H9 (cell line): ENCODE measurements around the gene FHOD3. TPM values are rescaled to one million over a fixed set of nuclear protein-coding genes. Genes with fewer than 3 reads are reported as not detected.

Experiments
- DNase-seq: peaks from one replicate; pipeline ENCODE4 v3.0.0-alpha.2; 2017
- H2AFZ ChIP-seq: one replicate; pipeline ENCODE4 v1.6.1; 2013; ENCODE audit warnings: mild to moderate bottlenecking, low read length, control low read depth, moderate library complexity
- H2AK5ac ChIP-seq: 2 replicates; pipeline ENCODE4 v1.6.1; 2013; ENCODE audit warnings: low read length, control low read depth, mixed read lengths; ENCODE audit not compliant: insufficient read length
- H2BK120ac ChIP-seq: one replicate; pipeline ENCODE4 v1.6.1; 2013; ENCODE audit warnings: low read depth, mild to moderate bottlenecking, low read length, control low read depth, inconsistent platforms; ENCODE audit not compliant: poor library complexity, severe bottlenecking
- H2BK12ac ChIP-seq: 2 replicates; pipeline ENCODE4 v1.6.1; 2013; ENCODE audit warnings: low read length, control low read depth, mixed read lengths, low read depth; ENCODE audit not compliant: insufficient read length
- H2BK15ac ChIP-seq: 2 replicates; pipeline ENCODE4 v1.6.1; 2013; ENCODE audit warnings: low read depth, low read length, control low read depth
- H2BK20ac ChIP-seq: one replicate; pipeline ENCODE4 v1.6.1; 2013; ENCODE audit warnings: low read depth, mild to moderate bottlenecking, low read length, control low read depth, inconsistent platforms; ENCODE audit not compliant: poor library complexity, severe bottlenecking
- H2BK5ac ChIP-seq: 2 replicates; pipeline ENCODE4 v1.6.1; 2013; ENCODE audit warnings: low read length, control low read depth, mixed read lengths; ENCODE audit not compliant: insufficient read length
- H3K14ac ChIP-seq: 2 replicates; pipeline ENCODE4 v1.6.1; 2013; ENCODE audit warnings: low read length, control low read depth; ENCODE audit not compliant: insufficient read depth
- H3K18ac ChIP-seq: 2 replicates; pipeline ENCODE4 v1.6.1; 2013; ENCODE audit warnings: low read depth, mild to moderate bottlenecking, mixed read lengths, low read length, control low read depth; ENCODE audit not compliant: insufficient read length
- H3K23ac ChIP-seq: 2 replicates; pipeline ENCODE4 v1.6.1; 2013; ENCODE audit warnings: low read length, control low read depth, mixed read lengths, low read depth; ENCODE audit not compliant: insufficient read length
- H3K23me2 ChIP-seq: 2 replicates; pipeline ENCODE4 v1.6.1; 2013; ENCODE audit warnings: low read depth, mild to moderate bottlenecking, mixed read lengths, low read length, control low read depth; ENCODE audit not compliant: insufficient read length, poor library complexity, severe bottlenecking
- H3K27ac ChIP-seq: 2 replicates; pipeline ENCODE4 v1.5.1; 2013; ENCODE audit warnings: low read length, control low read depth, mixed read lengths, low read depth; ENCODE audit not compliant: insufficient read length
- H3K27me3 ChIP-seq: 2 replicates; pipeline ENCODE4 v1.6.1; 2013; ENCODE audit warnings: low read length, control low read depth, inconsistent platforms; ENCODE audit not compliant: insufficient read depth
- H3K4ac ChIP-seq: 2 replicates; pipeline ENCODE4 v1.6.1; 2013; ENCODE audit warnings: low read depth, mild to moderate bottlenecking, control low read depth, inconsistent platforms, low read length, moderate library complexity
- H3K4me1 ChIP-seq: 2 replicates; pipeline ENCODE4 v1.6.1; 2013; ENCODE audit warnings: low read length, control low read depth, inconsistent platforms; ENCODE audit not compliant: insufficient read depth
- H3K4me2 ChIP-seq: 2 replicates; pipeline ENCODE4 v1.6.1; 2013; ENCODE audit warnings: low read length, control low read depth, mixed read lengths; ENCODE audit not compliant: insufficient read length, insufficient read depth
- H3K56ac ChIP-seq: 2 replicates; pipeline ENCODE4 v1.6.1; 2013; ENCODE audit warnings: low read depth, mild to moderate bottlenecking, mixed read lengths, low read length, control low read depth; ENCODE audit not compliant: insufficient read length
- H3K79me1 ChIP-seq: 2 replicates; pipeline ENCODE4 v1.6.1; 2013; ENCODE audit warnings: low read depth, mild to moderate bottlenecking, moderate library complexity, low read length, control low read depth, inconsistent platforms; ENCODE audit not compliant: insufficient read depth, poor library complexity, severe bottlenecking
- H3K79me2 ChIP-seq: 2 replicates; pipeline ENCODE4 v1.6.1; 2013; ENCODE audit warnings: low read length, control low read depth, inconsistent platforms; ENCODE audit not compliant: insufficient read depth
- H3K9ac ChIP-seq: 2 replicates; pipeline ENCODE4 v1.6.1; 2013; ENCODE audit warnings: low read length, control low read depth, mixed read lengths; ENCODE audit not compliant: insufficient read length; ENCODE audit errors: extremely low read depth
- H3K9me3 ChIP-seq: one replicate; pipeline ENCODE4 v1.6.1; 2013; ENCODE audit warnings: low read depth, low read length, inconsistent platforms; ENCODE audit not compliant: control insufficient read depth
- H3T11ph ChIP-seq: one replicate; pipeline ENCODE4 v1.6.1; 2013; ENCODE audit warnings: mild to moderate bottlenecking, low read length, control low read depth, inconsistent platforms
- H4K20me1 ChIP-seq: one replicate; pipeline ENCODE4 v1.6.1; 2013; ENCODE audit not compliant: control insufficient read depth, insufficient read length, insufficient read depth
- H4K5ac ChIP-seq: 2 replicates; pipeline ENCODE4 v1.6.1; 2013; ENCODE audit warnings: low read depth, mild to moderate bottlenecking, mixed read lengths, low read length, control low read depth; ENCODE audit not compliant: insufficient read length
- H4K8ac ChIP-seq: replicated peaks from 2 replicates; pipeline ENCODE4 v1.6.1; 2013; ENCODE audit warnings: low read length, control low read depth, mixed read lengths, low read depth; ENCODE audit not compliant: insufficient read length
- H4K91ac ChIP-seq: 2 replicates; pipeline ENCODE4 v1.6.1; 2013; ENCODE audit warnings: low read depth, mild to moderate bottlenecking, moderate library complexity, mixed read lengths, low read length, control low read depth; ENCODE audit not compliant: insufficient read length
- H3K27ac Mint-ChIP-seq, 3 experiments: 2 replicates in 2 of 3; 3 replicates in 1 of 3; pipeline ENCODE4 v1.8.0; 2020 to 2021; ENCODE audit warnings: mixed read lengths in 3 of 3, mild to moderate bottlenecking in 1 of 3, moderate library complexity in 1 of 3
- H3K27me3 Mint-ChIP-seq: 2 replicates; pipeline ENCODE4 v1.8.0; 2021; ENCODE audit warnings: low read depth, mild to moderate bottlenecking, moderate library complexity, mixed read lengths
- H3K36me3 Mint-ChIP-seq, 3 experiments: 2 replicates in 2 of 3; 3 replicates in 1 of 3; pipeline ENCODE4 v1.8.0; 2020 to 2021; ENCODE audit warnings: low read depth in 3 of 3, mixed read lengths in 3 of 3; ENCODE audit not compliant: insufficient read depth in 1 of 3
- H3K4me1 Mint-ChIP-seq, 2 experiments: 2 replicates each; pipeline ENCODE4 v1.8.0; 2020; ENCODE audit warnings: mixed read lengths in 2 of 2
- H3K4me3 Mint-ChIP-seq, 2 experiments: 2 replicates in 1 of 2; 3 replicates in 1 of 2; pipeline ENCODE4 v1.8.0; 2020 to 2021; ENCODE audit warnings: mild to moderate bottlenecking in 2 of 2, mixed read lengths in 2 of 2, moderate library complexity in 1 of 2
- H3K9me3 Mint-ChIP-seq, 2 experiments: 2 replicates in 1 of 2; 3 replicates in 1 of 2; pipeline ENCODE4 v1.8.0; 2020; ENCODE audit warnings: mild to moderate bottlenecking in 2 of 2, mixed read lengths in 2 of 2, moderate library complexity in 1 of 2
- CTCF ChIP-seq: fragments of 200-600 bp; sonication (generic); conservative IDR thresholded peaks from 3 replicates; pipeline ENCODE4 v1.8.0; 2021; ENCODE audit warnings: antibody characterized with exemption, mild to moderate bottlenecking
- WGBS: extraction: QIAGEN DNeasy Blood & Tissue Kit; methylation state at CpG from one replicate; pipeline ENCODE4 v1.1.7; 2013; ENCODE audit warnings: missing lambda C conversion rate, low lambda C conversion rate, mixed read lengths; ENCODE audit not compliant: insufficient read length; ENCODE audit errors: extremely low coverage; 5-methylcytosine and 5-hydroxymethylcytosine counted together
- total RNA-seq: library from RNA; stranded (reverse); gene quantifications from 2 replicates; pipeline ENCODE4 v1.2.1, GENCODE V29; 2021

Gene FHOD3
- total RNA-seq, 1 experiment from 2014 or later, result 8.0 TPM

GRCh38 chr18:36653870-36654269, 356.4 kb downstream of the FHOD3 start:
- Histone ChIP-seq H2AK5ac (no peak overlapping the region), H3K14ac (no peak overlapping the region; the same call in 1 of the 2 replicates), H2BK5ac (no peak overlapping the region), H3K18ac (no peak overlapping the region), H3K23me2 (no peaks in the 10 kb centered on the region), H2BK20ac (no peak overlapping the region), H3K56ac (no peak overlapping the region), H2BK12ac (no peak overlapping the region), H3K79me2 (no peaks in the 10 kb centered on the region), H4K91ac (no peak overlapping the region), H4K8ac (no peak overlapping the region), H3K4ac (no peak overlapping the region), H3K27ac (no peak overlapping the region), H3K4me1 (no peaks in the 10 kb centered on the region), H4K5ac (no peak overlapping the region), H3K23ac (no peak overlapping the region), H3K9me3 (no peaks in the 10 kb centered on the region), H3K79me1 (no peaks in the 10 kb centered on the region), H2BK15ac (no peak overlapping the region), H3K27me3 (no peaks in the 10 kb centered on the region), H3K9ac (no peak overlapping the region), H4K20me1 (no peaks in the 10 kb centered on the region), H3T11ph (no peak overlapping the region), H2AFZ (no peak overlapping the region), H2BK120ac (no peak overlapping the region), H3K4me2 (no peak overlapping the region)
- Mint-ChIP-seq H3K27ac (no peak overlapping the region), H3K9me3 (no peaks in the 10 kb centered on the region; a peak in 1 of 5 replicates), H3K27me3 (peaks cover 5% of the 10 kb centered on the region; the same call in 1 of the 2 replicates), H3K36me3 (peaks cover 0 to 11% (median 0%) of the 10 kb centered on the region in 3 experiments; a peak in 2 of 7 replicates), H3K4me1 (peaks cover 3% of the 10 kb centered on the region in 2 experiments), H3K4me3 (no peak overlapping the region)
- no peak for TF ChIP-seq CTCF
- WGBS, result no CpG with 5 or more reads among the region's 6 CpGs
- no peak for DNase-seq
